ENCODE results near the gene CCDC175. TPM values are rescaled to one million over a fixed set of nuclear protein-coding genes. Genes with fewer than 3 reads are reported as not detected.

The CCDC175 gene
- not detected in 2 replicates for total RNA-seq

GRCh38 chr14:59576332-59577294 is at the start of gene CCDC175:
Gene CCDC175 (minus strand): TSS chr14:59576812. CDS start chr14:59576775, 37 bp downstream.
- DNase-seq (ENCODE audit: low read depth, low spot score), result peak; percentile 11

GRCh38 chr14:59622631-59623030 is 46.0 kb upstream of the CCDC175 start:
- DNase-seq (ENCODE audit: low read depth, low spot score), result no peak

- DNase-seq (ENCODE audit: low read depth, low spot score), result no peak
Observed at GRCh38 chr14:59619061-59619460, 42.4 kb upstream of the CCDC175 start.

- no peak for DNase-seq (ENCODE audit: low read depth, low spot score)
Observed at GRCh38 chr14:59601056-59601455, 24.4 kb upstream of the CCDC175 start.

- DNase-seq (ENCODE audit: low read depth, low spot score), result no peak
Observed at GRCh38 chr14:59600211-59600945, 23.8 kb upstream of the CCDC175 start.

GRCh38 chr14:59595071-59595470 is 18.5 kb upstream of the CCDC175 start:
- no peak for DNase-seq (ENCODE audit: low read depth, low spot score)

- DNase-seq (ENCODE audit: low read depth, low spot score), result no peak
Observed at GRCh38 chr14:59591641-59592370, 15.2 kb upstream of the CCDC175 start.

- no peak for DNase-seq (ENCODE audit: low read depth, low spot score)
Observed at GRCh38 chr14:59588101-59588500, 11.5 kb upstream of the CCDC175 start.

GRCh38 chr14:59585891-59586554 is 9.4 kb upstream of the CCDC175 start:
- peak; percentile 50 for DNase-seq (ENCODE audit: low read depth, low spot score)

GRCh38 chr14:59583755-59584154 is 7.1 kb upstream of the CCDC175 start:
- DNase-seq (ENCODE audit: low read depth, low spot score), result no peak

GRCh38 chr14:59582845-59583509 is 6.4 kb upstream of the CCDC175 start:
- DNase-seq (ENCODE audit: low read depth, low spot score), result no peak

GRCh38 chr14:59582161-59582560 is 5.5 kb upstream of the CCDC175 start:
- no peak for DNase-seq (ENCODE audit: low read depth, low spot score)

GRCh38 chr14:59580911-59581310 is 4.3 kb upstream of the CCDC175 start:
- no peak for DNase-seq (ENCODE audit: low read depth, low spot score)

GRCh38 chr14:59570122-59570521 is 6.5 kb downstream of the CCDC175 start:
- DNase-seq (ENCODE audit: low read depth, low spot score), result no peak

- DNase-seq (ENCODE audit: low read depth, low spot score), result no peak
Observed at GRCh38 chr14:59566725-59567124, 9.9 kb downstream of the CCDC175 start.

- DNase-seq (ENCODE audit: low read depth, low spot score), result no peak
Observed at GRCh38 chr14:59566296-59566695, 10.3 kb downstream of the CCDC175 start.

GRCh38 chr14:59565087-59565486 is 11.5 kb downstream of the CCDC175 start:
- DNase-seq (ENCODE audit: low read depth, low spot score), result no peak

- DNase-seq (ENCODE audit: low read depth, low spot score), result no peak
Observed at GRCh38 chr14:59564366-59564765, 12.2 kb downstream of the CCDC175 start.

GRCh38 chr14:59547310-59547709 is 29.3 kb downstream of the CCDC175 start:
- no peak for DNase-seq (ENCODE audit: low read depth, low spot score)

GRCh38 chr14:59543873-59544272 is 32.7 kb downstream of the CCDC175 start:
- no peak for DNase-seq (ENCODE audit: low read depth, low spot score)

GRCh38 chr14:59541731-59542130 is 34.9 kb downstream of the CCDC175 start:
- no peak for DNase-seq (ENCODE audit: low read depth, low spot score)

All from pulmonary artery endothelial cell (primary cell).